Stomach (tissue), 9 donors: ENCODE results near the gene RPS2. TPM values are rescaled to one million over a fixed set of nuclear protein-coding genes. Genes with fewer than 3 reads are reported as not detected.
A peak's percentile ranks its signal among the peaks of the same experiment; 100 is the strongest.
"Not testable (repeated sequence)": the region's sequence is repeated elsewhere in the genome, so short reads cannot be mapped to it uniquely, and the experiment has no call there.

ENCODE experiments used
- DNase-seq, 2 donors: peaks; one replicate each; pipeline versions ENCODE4 v3.0.0 to v3.0.0-alpha.2; 2013 to 2019
- H3K27ac ChIP-seq, 5 donors: fragments of 200-600 bp in 4 of 5; sonication (generic) in 4 of 5; one replicate each; pipeline ENCODE4 v1.5.1; 2013 to 2019; ENCODE audit warnings: mild to moderate bottlenecking in 1 of 5, moderate library complexity in 1 of 5
- H3K27me3 ChIP-seq, 3 donors: fragments of 200-600 bp; sonication (generic); one replicate each; pipeline ENCODE4 v1.5.1; 2017 to 2019; ENCODE audit warnings: mixed run types in 1 of 3
- H3K36me3 ChIP-seq, 4 donors: fragments of 200-600 bp; sonication (generic); 1 replicate in 3 of 4; 2 replicates in 1 of 4; pipeline ENCODE4 v1.5.1; 2016 to 2019
- H3K4me1 ChIP-seq, 4 donors: fragments of 200-600 bp; sonication (generic); one replicate each; pipeline ENCODE4 v1.5.1; 2016 to 2019
- H3K4me3 ChIP-seq, 4 donors: fragments of 200-600 bp; sonication (generic) in 3 of 4; one replicate each; pipeline ENCODE4 v1.5.1; 2016 to 2019; ENCODE audit warnings: mild to moderate bottlenecking in 1 of 4
- H3K9me3 ChIP-seq, 4 donors: fragments of 200-600 bp; sonication (generic); one replicate each; pipeline ENCODE4 v1.5.1; 2016 to 2019
- CTCF ChIP-seq, 7 experiments: fragments of 450-650 bp in 4 of 7; fragments of 200-600 bp in 3 of 7; sonication (generic) in 3 of 7; IDR thresholded peaks; one replicate each; pipeline ENCODE4 v1.5.1; 2016 to 2019; ENCODE audit warnings: antibody characterized with exemption in 7 of 7, control low read depth in 2 of 7, mild to moderate bottlenecking in 1 of 7
- EP300 ChIP-seq: sonication (generic); formaldehyde crosslinking; IDR thresholded peaks from one replicate; pipeline ENCODE4 v1.6.1; 2017; ENCODE audit warnings: antibody characterized with exemption
- POLR2A ChIP-seq, 4 donors: fragments of 450-650 bp; IDR thresholded peaks; one replicate each; pipeline ENCODE4 v1.6.1; 2016; ENCODE audit warnings: antibody characterized with exemption in 4 of 4, control low read depth in 2 of 4, mild to moderate bottlenecking in 1 of 4, moderate library complexity in 1 of 4
- POLR2AphosphoS5 ChIP-seq, 3 donors: sonication (generic); formaldehyde crosslinking; IDR thresholded peaks; one replicate each; pipeline ENCODE4 v1.6.1; 2016; ENCODE audit warnings: antibody characterized with exemption in 3 of 3
- WGBS, 5 donors: extraction: QIAGEN DNeasy Blood & Tissue Kit in 3 of 5; methylation state at CpG; one replicate each; pipeline versions ENCODE4 v1.1.5 to v1.1.7; 2013 to 2018; 5-methylcytosine and 5-hydroxymethylcytosine counted together
- intact Hi-C: fragments of 100-400 bp; cut with DNase I; formaldehyde crosslinking; loops from one replicate; pipeline ENCODE4 v1.15.1; 2023; ENCODE audit warnings: low total_unique reads
- polyA plus RNA-seq, 3 donors: library from polyadenylated mRNA; stranded (reverse); fragments of 200-250 nt; gene quantifications; one replicate each; pipeline ENCODE4 v1.2.3, GENCODE V29; 2013
- total RNA-seq, 5 donors: library from RNA; depleted of rRNA; stranded (reverse); fragments of >200 nt; gene quantifications; one replicate each; pipeline versions ENCODE4 v1.1.0 to v1.2.3, GENCODE V29; 2014 to 2016
- donor health status: healthy with polysubstance abuse.
- donor health status: Bipolar disorder and iron deficiency.
- donor health status: healthy.

The RPS2 gene
- total and polyA plus RNA-seq, 8 donors, result 997 to 4,842 (median 2,511) TPM

- 85 to 93% (median 89%) methylated on average over 33 to 41 of the region's 41 CpGs for WGBS, 5 donors
- DNase-seq, result no peak
- H3K36me3 ChIP-seq, result peaks cover 0 to 8% (median 2%) of the 10 kb centered on the region in 4 donors
Measured at GRCh38 chr16:1968146-1968953, 3.7 kb upstream of the RPS2 start.

GRCh38 chr16:1966460-1966859 is 1.8 kb upstream of the RPS2 start, which contains the start of gene RNF151:
Gene RNF151, plus strand, starts transcription at chr16:1966856. Its CDS starts 26 bp downstream, at chr16:1966882.
- H3K4me1 ChIP-seq, result peaks cover 38 to 58% (median 42%) of the 10 kb centered on the region in 4 donors
- H3K9me3 ChIP-seq, result no peaks in the 10 kb centered on the region
- no peak for TF ChIP-seq POLR2AphosphoS5 (IDR thresholded peaks at IDR 0.05)
- intact Hi-C loops, result no loop called here
- H3K27ac ChIP-seq, result peak within 1 kb of the TSS; percentile 94 to 98 (median 97)
- H3K4me3 ChIP-seq, result peak within 1 kb of the TSS; percentile 75 to 90 (median 83)
- no peaks in the 10 kb centered on the region for H3K27me3 ChIP-seq
- no peak for DNase-seq
- H3K36me3 ChIP-seq, result peaks cover 18 to 27% (median 21%) of the 10 kb centered on the region in 4 donors
- 91 to 99% (median 97%) methylated on average over 3 to 6 of the region's 6 CpGs for WGBS, 5 donors

More at GRCh38 chr16:1968146-1968953, 3.7 kb upstream of the RPS2 start:
- Histone ChIP-seq H3K9me3 (no peaks in the 10 kb centered on the region), H3K4me3 (no peak overlapping the region), H3K4me1 (peaks cover 34 to 52% (median 43%) of the 10 kb centered on the region in 4 donors), H3K27me3 (no peaks in the 10 kb centered on the region), H3K27ac (no peak overlapping the region)
- TF ChIP-seq EP300 (no peak), CTCF (IDR thresholded peaks at IDR 0.05) (no peak), POLR2A (IDR thresholded peaks at IDR 0.05) (no peak), POLR2AphosphoS5 (IDR thresholded peaks at IDR 0.05) (no peak)
- intact Hi-C loops, result no loop called here

- DNase-seq, result no peak
- intact Hi-C loops, result no loop called here
- WGBS, 5 donors, result 14 to 18% (median 17%) methylated on average over 24 of the region's 24 CpGs
Measured at GRCh38 chr16:1965396-1966001, 873 bp upstream of the RPS2 start.

GRCh38 chr16:1963806-1964505 is 670 bp downstream of the RPS2 start:
- peaks cover 45 to 65% (median 52%) of the 10 kb centered on the region in 4 donors for H3K4me1 ChIP-seq
- intact Hi-C loops, result no loop called here
- H3K27ac ChIP-seq, result peak overlapping the region; percentile 94 to 98 (median 97)
- TF ChIP-seq CTCF (IDR thresholded peaks at IDR 0.05), result no peak
- no peak for TF ChIP-seq POLR2A (IDR thresholded peaks at IDR 0.05)
- TF ChIP-seq POLR2AphosphoS5 (IDR thresholded peaks at IDR 0.05), result no peak
- no peak for TF ChIP-seq EP300
- peak overlapping the region; percentile 75 to 90 (median 83) for H3K4me3 ChIP-seq
- peaks cover 23 to 31% (median 26%) of the 10 kb centered on the region in 4 donors for H3K36me3 ChIP-seq
- peak in 1 of 2 donors; percentile 80 for DNase-seq
- 4 to 13% (median 6%) methylated on average over 24 to 44 of the region's 44 CpGs for WGBS, 5 donors
- H3K9me3 ChIP-seq, result no peaks in the 10 kb centered on the region
- no peaks in the 10 kb centered on the region for H3K27me3 ChIP-seq

More at GRCh38 chr16:1965396-1966001, 873 bp upstream of the RPS2 start:
- Histone ChIP-seq H3K36me3 (peaks cover 23 to 31% (median 26%) of the 10 kb centered on the region in 4 donors), H3K4me3 (peak overlapping the region; percentile 75 to 90 (median 83)), H3K27me3 (no peaks in the 10 kb centered on the region), H3K9me3 (no peaks in the 10 kb centered on the region), H3K4me1 (peaks cover 36 to 58% (median 41%) of the 10 kb centered on the region in 4 donors), H3K27ac (peak overlapping the region; percentile 94 to 98 (median 97))
- no peak for TF ChIP-seq CTCF (IDR thresholded peaks at IDR 0.05)
- TF ChIP-seq EP300, result no peak
- TF ChIP-seq POLR2A (IDR thresholded peaks at IDR 0.05), result no peak
- TF ChIP-seq POLR2AphosphoS5 (IDR thresholded peaks at IDR 0.05), result no peak

GRCh38 chr16:1962161-1963153 is 2.2 kb downstream of the RPS2 start:
- peak overlapping the region in 3 of 5 donors; percentile 94 to 98 (median 97) for H3K27ac ChIP-seq
- WGBS, 5 donors, result 71 to 79% (median 76%) methylated on average over 24 to 34 of the region's 37 CpGs
- peaks cover 50 to 69% (median 56%) of the 10 kb centered on the region in 4 donors for H3K4me1 ChIP-seq

More at GRCh38 chr16:1962161-1963153, 2.2 kb downstream of the RPS2 start:
- DNase-seq, intact Hi-C loops, H3K27me3 ChIP-seq, H3K9me3 ChIP-seq: not testable (repeated sequence)
- Histone ChIP-seq H3K4me3 (peak overlapping the region in 3 of 4 donors; percentile 75 to 83 (median 83)), H3K36me3 (peaks cover 23 to 31% (median 26%) of the 10 kb centered on the region in 4 donors)
